BJ (cell line): ENCODE data around the gene SPRR1A. TPM values are rescaled to one million over a fixed set of nuclear protein-coding genes. Genes with fewer than 3 reads are reported as not detected.

ENCODE experiments used
- CTCF ChIA-PET: fragments of 350-600 bp; formaldehyde crosslinking; extraction: SDS; loops from one replicate; lab custom pipeline; 2021; ENCODE audit warnings: antibody characterized with exemption, inconsistent platforms; lab: Yijun Ruan, JAX
- POLR2A ChIA-PET: fragments of 300-600 bp; sonication (Branson Sonifier 250); formaldehyde crosslinking; extraction: SDS; loops from one replicate; lab custom pipeline; 2021; ENCODE audit warnings: antibody characterized with exemption; lab: Charles Lee
- DNase-seq: peaks from one replicate; pipeline ENCODE4 v3.0.0-alpha.2; 2011; ENCODE audit warnings: low read depth
- H3K27me3 ChIP-seq: 2 replicates; pipeline ENCODE4 v1.6.0; 2011; ENCODE audit warnings: low read length; ENCODE audit not compliant: control insufficient read depth, insufficient read depth
- H3K36me3 ChIP-seq: 2 replicates; pipeline ENCODE4 v1.5.1; 2011; ENCODE audit warnings: low read length; ENCODE audit not compliant: control insufficient read depth, insufficient read depth
- H3K4me3 ChIP-seq: 2 replicates; pipeline ENCODE4 v1.5.1; 2011; ENCODE audit warnings: low read depth, mild to moderate bottlenecking, control low read depth, low read length
- CTCF ChIP-seq: IDR thresholded peaks from 2 replicates; pipeline ENCODE4 v1.5.1; 2011; ENCODE audit warnings: low read depth, mild to moderate bottlenecking, control low read depth, inconsistent platforms, low read length, moderate library complexity; ENCODE audit not compliant: insufficient read depth
- polyA plus RNA-seq: library from polyadenylated mRNA; depleted of rRNA; stranded (reverse); fragments of >200 nt; gene quantifications from 2 replicates; pipeline ENCODE4 v1.2.3, GENCODE V29; 2011

SPRR1A gene
- polyA plus RNA-seq, 1 experiment = not detected

GRCh38 chr1:152995842-152996241, 12.0 kb downstream of the SPRR1A start:
- Histone ChIP-seq H3K4me3 (no peak overlapping the region), H3K27me3 (no peaks in the 10 kb centered on the region), H3K36me3 (no peaks in the 10 kb centered on the region)
- ChIA-PET POLR2A (no interaction called here), CTCF (no interaction called here)
- TF ChIP-seq CTCF = no peak
- no peak for DNase-seq

DNA sequence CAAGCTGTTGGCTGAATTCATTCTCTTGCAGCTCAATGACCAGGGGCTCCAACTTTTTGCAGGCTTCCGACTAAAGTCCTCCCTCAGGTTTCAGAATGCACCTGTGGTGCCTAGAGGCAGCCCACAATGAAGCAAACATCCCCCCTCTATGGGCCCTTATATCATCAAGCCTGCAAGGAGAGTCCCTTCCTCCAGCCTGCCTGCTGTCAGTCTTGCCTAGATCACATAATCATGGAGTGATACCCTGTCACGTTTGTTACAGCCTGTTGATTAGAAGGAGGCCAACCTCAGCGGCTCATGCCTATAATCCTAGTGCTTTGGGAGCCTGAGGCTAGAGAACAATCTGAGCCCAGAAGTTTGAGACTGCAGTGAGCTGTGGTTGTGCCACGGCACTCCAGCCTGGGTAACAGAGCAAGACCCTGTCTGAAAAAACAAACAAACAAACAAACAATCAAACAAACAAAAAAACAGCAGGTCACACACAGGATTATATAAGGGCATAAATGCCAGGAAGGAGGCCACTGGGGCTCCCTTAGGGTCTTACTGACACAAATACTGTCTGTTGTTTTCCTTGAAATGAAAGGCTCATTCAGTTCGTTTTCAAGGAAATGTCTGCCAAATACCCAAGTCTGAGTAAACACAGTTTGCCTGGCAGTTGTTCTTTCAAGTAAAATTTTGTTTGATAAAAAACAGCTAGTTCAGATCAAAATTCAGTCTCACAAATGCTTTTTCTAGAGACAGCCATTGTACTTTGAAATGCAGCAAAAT, 12.9 kb downstream of the SPRR1A start:
- POLR2A ChIA-PET = no interaction called here
- CTCF ChIA-PET = no interaction called here

DNA sequence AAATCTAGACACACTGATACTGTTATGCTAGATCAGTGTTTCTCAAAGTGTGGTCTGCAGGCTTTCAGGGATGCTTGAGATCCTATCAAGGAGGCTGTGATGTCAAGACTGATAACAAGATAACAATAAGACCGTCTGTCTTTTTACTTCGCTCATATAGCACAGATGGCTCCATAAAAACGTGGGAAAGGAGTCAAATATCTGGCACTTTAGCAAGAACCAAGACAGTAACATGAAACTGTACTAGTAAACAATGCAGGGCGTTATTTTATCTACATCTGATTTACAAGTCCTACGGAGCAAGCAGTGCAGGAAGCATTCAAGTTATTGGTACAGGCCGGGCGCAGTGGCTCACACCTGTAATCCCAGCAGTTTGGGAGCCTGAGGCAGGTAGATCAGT, 14.0 kb downstream of the SPRR1A start:
- DNase-seq = no peak
- CTCF ChIA-PET = no interaction called here
- POLR2A ChIA-PET = no interaction called here
- Histone ChIP-seq H3K4me3 (no peak overlapping the region), H3K36me3 (no peaks in the 10 kb centered on the region), H3K27me3 (no peaks in the 10 kb centered on the region)
- no peak for TF ChIP-seq CTCF

More for the DNA sequence above, 12.9 kb downstream of the SPRR1A start:
- no peak for TF ChIP-seq CTCF
- Histone ChIP-seq H3K27me3 (no peaks in the 10 kb centered on the region), H3K36me3 (no peaks in the 10 kb centered on the region), H3K4me3 (no peak overlapping the region)
- DNase-seq = no peak

DNA sequence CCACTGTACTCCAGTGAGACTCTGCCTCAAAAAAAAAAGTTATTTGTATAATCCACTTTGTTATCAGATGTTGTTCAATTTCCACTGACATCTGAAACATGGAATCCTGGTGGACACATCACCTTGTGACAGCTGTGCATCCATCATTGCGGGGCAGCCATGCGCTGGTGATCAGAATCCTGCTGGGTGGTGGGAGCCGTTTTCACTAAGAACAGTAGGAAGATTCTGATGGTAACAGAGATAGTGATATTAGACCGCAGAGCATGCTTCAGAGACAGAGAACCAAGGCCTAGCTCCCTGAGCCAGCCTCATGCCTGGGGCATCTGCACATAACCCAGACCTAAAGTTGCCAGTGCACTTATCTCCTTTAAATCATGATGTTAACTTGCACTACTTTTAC, 14.6 kb downstream of the SPRR1A start:
- DNase-seq = no peak
- no peak for TF ChIP-seq CTCF
- ChIA-PET CTCF (no interaction called here), POLR2A (no interaction called here)
- Histone ChIP-seq H3K4me3 (no peak overlapping the region), H3K27me3 (no peaks in the 10 kb centered on the region), H3K36me3 (no peaks in the 10 kb centered on the region)

- Histone ChIP-seq H3K27me3 (no peaks in the 10 kb centered on the region), H3K4me3 (no peak overlapping the region), H3K36me3 (no peaks in the 10 kb centered on the region)
- CTCF ChIA-PET = no interaction called here
- POLR2A ChIA-PET = no interaction called here
- no peak for TF ChIP-seq CTCF
- DNase-seq = no peak
These were observed 15.9 kb downstream of the SPRR1A start for GRCh38 chr1:152999818-153000217.
